ENCODE results near the gene GARIN3.

The GARIN3 gene

DNA sequence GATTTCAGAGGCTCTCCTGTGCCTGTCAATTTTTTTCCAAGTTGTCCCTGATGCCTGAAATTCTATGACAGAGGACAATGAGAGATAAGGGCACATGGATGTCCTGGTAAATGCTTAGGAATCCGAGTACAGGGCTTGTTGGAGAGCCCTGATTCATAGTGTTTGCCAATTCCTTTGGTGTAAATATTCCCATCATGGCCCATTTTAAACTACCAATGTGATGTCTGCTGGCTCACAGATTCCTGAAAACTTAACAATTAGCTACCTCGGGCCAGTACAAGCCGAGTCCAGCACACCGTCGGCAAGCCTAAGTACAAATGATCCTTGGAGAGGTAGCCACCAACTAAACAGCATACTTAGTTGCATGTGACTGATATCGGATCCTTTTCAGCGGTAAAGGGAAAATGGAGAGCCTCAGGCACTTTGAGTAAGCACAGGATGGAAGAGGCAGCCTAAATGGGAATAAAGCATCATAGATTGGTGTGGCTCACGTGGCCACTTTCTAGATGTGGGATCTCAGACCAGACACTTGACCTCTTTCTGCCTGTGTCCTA, 18.1 kb upstream of the GARIN3 start:
- peak; percentile 58 for DNase-seq

DNA sequence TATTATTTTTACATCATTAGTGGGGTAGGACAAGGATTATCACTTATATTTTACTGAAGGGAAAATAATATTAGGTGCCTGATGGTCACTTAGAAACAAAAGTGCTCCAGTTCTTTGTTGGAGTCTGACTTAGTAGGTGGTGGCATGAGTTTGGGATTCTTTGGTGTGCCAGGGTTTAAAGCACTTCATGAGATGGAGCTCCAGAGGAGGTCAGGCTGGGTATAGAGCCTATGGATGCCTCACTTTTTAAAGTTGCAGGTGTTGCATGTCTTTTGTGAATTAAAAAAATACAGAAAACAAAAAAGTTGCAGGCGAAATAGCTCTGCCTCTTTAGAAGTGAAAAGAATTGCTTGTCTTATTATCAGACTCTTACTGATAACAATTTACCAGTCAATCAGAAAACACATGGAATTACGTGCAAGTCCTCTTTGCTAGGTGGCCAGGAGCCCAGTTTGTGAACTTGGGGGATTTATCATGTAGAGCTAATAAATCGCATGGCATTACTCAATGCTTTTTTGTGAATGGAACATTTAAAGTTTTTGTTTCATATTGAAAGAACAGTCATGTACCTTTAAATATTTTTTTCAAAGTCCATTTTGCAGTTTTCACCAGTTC, 16.2 kb upstream of the GARIN3 start:
- peak; percentile 46 for DNase-seq

DNA sequence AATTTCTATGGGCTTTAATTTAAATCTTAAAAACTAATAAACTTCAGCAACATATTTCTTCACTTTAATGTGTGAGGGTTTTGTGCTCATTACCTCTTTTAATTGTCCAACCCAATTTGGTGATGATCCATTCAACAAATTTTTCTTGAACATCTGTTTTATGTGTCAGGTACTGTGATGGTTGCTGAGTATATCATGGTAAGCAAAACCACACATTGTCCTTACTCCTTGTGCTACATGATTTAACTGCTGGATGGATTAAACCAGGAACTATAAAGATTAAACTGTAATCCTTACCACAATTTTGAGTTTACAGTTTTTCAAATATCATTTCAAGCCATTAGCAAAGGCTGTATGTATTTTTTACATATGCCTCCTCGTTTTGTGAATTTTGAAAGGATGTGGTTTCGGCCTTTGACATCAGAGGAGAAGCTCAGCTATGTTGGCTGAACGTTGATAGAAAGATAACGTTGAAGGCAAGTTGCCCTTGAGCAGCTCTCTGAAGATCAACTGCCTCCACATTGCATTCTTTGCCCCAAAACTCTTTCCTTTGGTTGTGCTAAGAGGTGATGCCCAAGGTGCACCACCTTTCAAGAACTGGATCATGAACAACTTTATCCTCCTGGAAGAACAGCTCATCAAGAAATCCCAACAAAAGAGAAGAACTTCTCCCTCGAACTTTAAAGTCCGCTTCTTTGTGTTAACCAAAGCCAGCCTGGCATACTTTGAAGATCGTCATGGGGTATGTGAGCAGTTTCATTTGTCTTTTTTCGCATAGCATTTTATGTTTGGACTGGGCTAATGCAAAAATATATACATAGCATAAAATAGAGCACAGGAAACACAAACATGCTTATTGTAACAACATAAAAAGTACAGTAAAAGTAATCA, 14.6 kb upstream of the GARIN3 start, which contains the start of gene ITK:
TSS of gene ITK (plus strand) at position 467 of the 891 bp plus-strand sequence. CDS start at position 605, 138 bp downstream.
- DNase-seq = peak; percentile 89

GRCh38 chr5:157178966-157179365, 12.9 kb upstream of the GARIN3 start:
- no peak for DNase-seq

DNA sequence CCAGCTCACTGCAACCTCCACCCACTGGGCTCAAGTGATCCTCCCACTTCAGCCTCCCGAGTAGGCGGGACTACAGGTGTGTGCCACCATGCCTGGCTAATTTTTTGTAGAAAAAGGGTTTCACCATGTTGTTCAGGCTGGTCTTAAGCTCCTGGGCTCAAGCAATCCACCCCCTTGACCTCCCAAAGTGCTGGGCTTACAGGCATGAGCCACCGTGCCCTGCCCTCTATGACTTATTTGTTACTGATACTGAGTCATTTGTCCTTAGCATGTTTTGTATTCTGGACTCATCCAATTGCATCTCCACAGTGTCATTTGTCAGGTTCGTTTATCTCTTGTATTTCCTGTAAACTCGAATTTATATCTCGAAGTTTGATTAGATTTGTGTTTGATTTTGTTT, 11.9 kb upstream of the GARIN3 start:
- peak; percentile 69 for DNase-seq

DNA sequence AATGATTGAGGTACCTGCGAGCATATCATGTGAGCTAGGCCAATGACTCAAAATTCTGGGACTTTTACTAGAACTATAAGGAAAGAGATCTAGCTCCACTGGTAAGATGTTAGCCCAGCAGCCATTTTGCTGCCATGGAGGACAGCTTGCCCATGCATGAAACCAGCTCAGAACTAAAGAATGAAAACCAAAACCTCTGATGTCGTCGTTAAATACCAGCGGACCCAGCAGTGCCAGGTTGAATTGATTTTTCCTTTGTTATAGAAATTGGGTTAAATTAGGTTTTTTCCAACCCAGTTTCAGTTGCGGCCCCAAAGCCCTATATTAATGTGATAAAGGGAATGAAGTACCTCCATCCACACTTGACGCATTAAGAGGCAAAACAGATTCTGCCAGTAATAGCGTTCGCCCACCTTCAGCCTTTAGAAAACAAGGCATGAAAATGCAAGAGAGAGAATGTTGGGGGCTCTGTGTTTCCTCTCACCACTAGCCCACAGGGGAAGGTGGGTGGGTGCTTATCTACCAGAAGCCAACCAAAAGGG, 9.1 kb upstream of the GARIN3 start:
- DNase-seq = no peak

DNA sequence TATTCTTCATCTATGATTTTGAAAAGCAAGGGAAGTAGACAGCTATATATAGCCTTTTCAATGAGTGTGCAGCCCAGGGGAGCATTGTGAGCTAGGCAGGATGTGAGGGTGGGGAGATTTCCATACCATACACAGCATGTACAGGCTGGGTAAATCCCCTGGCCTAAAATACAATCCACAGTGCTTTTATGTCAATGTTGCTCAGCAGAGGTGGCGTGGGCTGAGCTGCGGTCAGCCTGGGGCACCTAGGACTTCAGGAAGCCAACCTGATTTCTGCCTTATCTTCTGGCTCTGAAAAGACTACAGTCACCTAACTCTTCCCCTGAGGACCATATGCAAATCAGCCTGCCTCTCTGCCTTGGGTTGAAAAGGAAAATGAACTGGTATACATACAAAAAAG, 6.3 kb upstream of the GARIN3 start:
- DNase-seq = peak; percentile 93

DNA sequence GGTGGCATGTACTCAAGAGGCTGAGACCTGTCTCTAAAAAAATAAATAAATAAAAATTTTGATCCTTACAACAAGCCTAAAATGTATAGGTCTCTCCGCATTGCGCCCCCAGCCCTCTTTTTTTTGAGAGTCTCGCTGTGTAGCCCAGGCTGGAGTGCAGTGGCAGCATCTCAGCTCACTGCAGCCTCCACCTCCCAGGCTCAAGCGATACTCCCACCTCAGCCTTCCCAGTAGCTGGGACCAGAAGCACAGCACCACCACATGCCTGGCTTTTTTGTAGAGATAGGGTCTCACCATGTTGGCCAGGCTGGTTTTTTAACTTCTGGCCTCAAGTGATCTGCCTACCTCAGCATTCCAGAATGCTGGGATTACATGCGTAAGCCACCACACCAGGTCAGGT, 2.2 kb upstream of the GARIN3 start:
- no peak for DNase-seq

- no peak for DNase-seq
Observed at GRCh38 chr5:157167214-157167621, 1.2 kb upstream of the GARIN3 start.

DNA sequence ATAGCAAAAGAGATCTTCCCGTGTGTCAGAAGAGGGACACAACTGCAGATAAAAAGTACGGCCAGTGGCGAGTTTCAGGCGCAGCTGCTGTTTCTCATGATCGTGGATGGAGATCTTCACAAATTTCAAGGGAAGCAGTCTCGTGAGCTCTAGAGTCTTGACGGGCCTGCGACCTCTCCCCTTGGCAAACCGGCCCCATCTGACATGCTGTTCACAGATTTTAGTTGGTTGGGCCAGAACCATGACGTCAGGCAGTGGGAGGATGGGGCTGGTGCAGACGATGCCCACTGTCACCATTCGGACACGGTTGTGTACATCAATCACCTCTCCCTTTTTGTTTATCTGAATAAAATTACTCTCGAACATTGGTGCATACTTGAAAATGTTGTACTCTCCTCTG, 396 bp downstream of the GARIN3 start:
- DNase-seq = no peak

GRCh38 chr5:157165261-157165660, 803 bp downstream of the GARIN3 start:
- DNase-seq = no peak

GRCh38 chr5:157164521-157164920, 1.5 kb downstream of the GARIN3 start:
- peak; percentile 45 for DNase-seq

- no peak for DNase-seq
Observed at GRCh38 chr5:157162919-157163510, 3.0 kb downstream of the GARIN3 start.

GRCh38 chr5:157161996-157162395, 4.1 kb downstream of the GARIN3 start:
- no peak for DNase-seq

DNA sequence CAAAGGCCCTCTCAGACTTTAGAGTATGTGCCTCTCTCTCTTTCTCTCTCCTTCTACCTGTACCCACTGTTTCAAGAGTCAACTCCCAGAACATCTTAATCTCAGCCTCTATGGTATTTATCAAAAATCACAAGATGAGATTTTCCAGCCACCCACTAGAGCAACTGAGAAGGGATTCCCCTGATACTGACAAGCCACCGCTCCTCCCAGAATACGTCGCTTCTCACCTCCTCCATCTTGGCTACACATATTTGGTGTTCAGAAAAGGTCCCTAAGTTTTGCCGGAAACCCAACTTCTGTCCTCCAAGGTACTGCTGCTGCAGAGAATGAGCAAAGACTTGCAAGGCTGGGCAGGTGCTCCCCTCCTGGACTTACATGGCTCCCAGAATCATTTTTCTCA, 6.1 kb downstream of the GARIN3 start:
- peak; percentile 72 for DNase-seq

- DNase-seq = peak; percentile 67
Observed at GRCh38 chr5:157159209-157159751, 6.8 kb downstream of the GARIN3 start.

DNA sequence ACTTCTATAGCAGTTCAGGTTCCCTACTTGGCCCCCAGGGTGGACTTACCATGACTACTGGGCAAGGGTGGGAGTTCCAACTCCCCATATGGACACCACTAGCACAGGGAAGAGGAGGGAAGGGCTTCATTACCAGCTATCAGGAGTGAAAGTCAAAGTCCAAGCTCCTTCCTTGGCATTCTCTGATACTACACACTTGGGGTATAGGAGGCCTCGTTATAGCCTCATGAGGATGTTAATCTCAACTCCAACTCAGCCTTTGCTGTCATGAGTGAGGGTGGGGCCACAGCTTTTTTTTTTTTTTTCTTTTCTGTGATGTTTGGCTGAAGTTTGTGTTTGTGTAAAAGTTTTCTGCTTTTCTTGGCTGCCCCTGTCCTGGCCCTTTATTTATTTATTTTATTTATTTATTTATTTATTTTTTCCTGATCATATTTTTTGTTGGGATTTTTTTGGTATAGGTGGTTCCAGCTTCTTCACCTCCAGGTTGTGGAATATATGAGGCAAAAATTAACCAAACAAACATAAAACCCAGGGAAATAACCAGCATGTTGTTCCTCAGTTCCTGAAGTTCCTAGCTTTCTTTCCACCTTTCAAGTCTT, 8.7 kb downstream of the GARIN3 start:
- DNase-seq = no peak

- DNase-seq = no peak
Observed at GRCh38 chr5:157155297-157155696, 10.8 kb downstream of the GARIN3 start.

- no peak for DNase-seq
Observed at GRCh38 chr5:157150995-157151394, 15.1 kb downstream of the GARIN3 start.

- peak; percentile 89 for DNase-seq
Observed at GRCh38 chr5:157148734-157149615, 17.1 kb downstream of the GARIN3 start.
